Measurements from ENCODE around the gene REPIN1. TPM values are rescaled to one million over a fixed set of nuclear protein-coding genes. Genes with fewer than 3 reads are reported as not detected.
A peak's percentile ranks its signal among the peaks of the same experiment; 100 is the strongest.

REPIN1 gene
- total RNA-seq, 2 donors from 2014 or later: 168 to 209 TPM

GRCh38 chr7:150357270-150357669 is 11.4 kb upstream of the REPIN1 start:
- ATAC-seq (no peak), DNase-seq (peak; percentile 27 to 61)
- intact Hi-C loops (cut with DNase I, micrococcal nuclease): no loop called here

GRCh38 chr7:150357771-150358427 is 10.7 kb upstream of the REPIN1 start:
- DNase-seq (peak in 1 of 2 donors; percentile 18), ATAC-seq (no peak)
- intact Hi-C loops (cut with DNase I, micrococcal nuclease): no loop called here

- no peak for ATAC-seq
- intact Hi-C loops (cut with DNase I, micrococcal nuclease): no loop called here
These were observed 10.2 kb upstream of the REPIN1 start for GRCh38 chr7:150358433-150358832.

GRCh38 chr7:150358988-150359621 is 9.5 kb upstream of the REPIN1 start:
- DNase-seq (peak in 1 of 2 donors; percentile 14), ATAC-seq (no peak)
- intact Hi-C loops (cut with DNase I, micrococcal nuclease): no loop called here

More at GRCh38 chr7:150358433-150358832, 10.2 kb upstream of the REPIN1 start:
- DNase-seq: no peak

- DNase-seq: no peak
- intact Hi-C loops (cut with DNase I, micrococcal nuclease): no loop called here
- no peak for ATAC-seq
These were observed 8.8 kb upstream of the REPIN1 start for GRCh38 chr7:150359622-150360362.

- intact Hi-C loops (cut with DNase I, micrococcal nuclease): no loop called here
- no peak for ATAC-seq
These were observed 8.1 kb upstream of the REPIN1 start for GRCh38 chr7:150360363-150361058.

GRCh38 chr7:150361402-150361801 is 7.2 kb upstream of the REPIN1 start:
- DNase-seq (peak in 1 of 2 donors; percentile 14), ATAC-seq (no peak)
- intact Hi-C loops (cut with DNase I, micrococcal nuclease): no loop called here

More at GRCh38 chr7:150360363-150361058, 8.1 kb upstream of the REPIN1 start:
- DNase-seq: no peak

- DNase-seq (peak in 1 of 2 donors; percentile 23), ATAC-seq (no peak)
- intact Hi-C loops (cut with DNase I, micrococcal nuclease): no loop called here
These were observed 6.6 kb upstream of the REPIN1 start for GRCh38 chr7:150361807-150362621.

GRCh38 chr7:150363370-150363769 is 5.3 kb upstream of the REPIN1 start:
- DNase-seq: peak in 1 of 2 donors; percentile 20
- intact Hi-C loops (cut with DNase I, micrococcal nuclease): no loop called here
- no peak for ATAC-seq

GRCh38 chr7:150363872-150364271 is 4.8 kb upstream of the REPIN1 start:
- ATAC-seq (no peak), DNase-seq (peak in 1 of 2 donors; percentile 11)

GRCh38 chr7:150365194-150365593 is 3.4 kb upstream of the REPIN1 start:
- no peak for ATAC-seq
- intact Hi-C loops (cut with DNase I, micrococcal nuclease): no loop called here
- peak in 1 of 2 donors; percentile 13 for DNase-seq

More at GRCh38 chr7:150363872-150364271, 4.8 kb upstream of the REPIN1 start:
- intact Hi-C loops (cut with DNase I, micrococcal nuclease): no loop called here

GRCh38 chr7:150365673-150366398 is 2.8 kb upstream of the REPIN1 start:
- DNase-seq: peak in 1 of 2 donors; percentile 25
- intact Hi-C loops (cut with DNase I, micrococcal nuclease): no loop called here
- ATAC-seq: no peak

GRCh38 chr7:150367677-150368095 is 936 bp upstream of the REPIN1 start:
- intact Hi-C loops (cut with DNase I, micrococcal nuclease): no loop called here
- peak; percentile 55 for ATAC-seq
- DNase-seq: no peak

GRCh38 chr7:150368884-150369747 is 494 bp downstream of the REPIN1 start:
- peak; percentile 68 to 74 for DNase-seq
- ATAC-seq: peak; percentile 22
- intact Hi-C loops (cut with DNase I, micrococcal nuclease): no loop called here

- peak; percentile 7 for ATAC-seq
- DNase-seq: peak in 1 of 2 donors; percentile 29
- intact Hi-C loops (cut with DNase I, micrococcal nuclease): no loop called here
These were observed 1.3 kb downstream of the REPIN1 start for GRCh38 chr7:150369748-150370501.

- ATAC-seq (no peak), DNase-seq (peak in 1 of 2 donors; percentile 31)
- intact Hi-C loops (cut with DNase I, micrococcal nuclease): no loop called here
These were observed 2.0 kb downstream of the REPIN1 start for GRCh38 chr7:150370612-150371071.
